H9 (cell line): ENCODE data around the gene ADGRD1. TPM values are rescaled to one million over a fixed set of nuclear protein-coding genes. Genes with fewer than 3 reads are reported as not detected.

Experiments used
- DNase-seq: peaks from one replicate; pipeline ENCODE4 v3.0.0-alpha.2; 2017
- H2AFZ ChIP-seq: one replicate; pipeline ENCODE4 v1.6.1; 2013; ENCODE audit warnings: mild to moderate bottlenecking, low read length, control low read depth, moderate library complexity
- H2AK5ac ChIP-seq: 2 replicates; pipeline ENCODE4 v1.6.1; 2013; ENCODE audit warnings: low read length, control low read depth, mixed read lengths; ENCODE audit not compliant: insufficient read length
- H2BK120ac ChIP-seq: one replicate; pipeline ENCODE4 v1.6.1; 2013; ENCODE audit warnings: low read depth, mild to moderate bottlenecking, low read length, control low read depth, inconsistent platforms; ENCODE audit not compliant: poor library complexity, severe bottlenecking
- H2BK12ac ChIP-seq: 2 replicates; pipeline ENCODE4 v1.6.1; 2013; ENCODE audit warnings: low read length, control low read depth, mixed read lengths, low read depth; ENCODE audit not compliant: insufficient read length
- H2BK15ac ChIP-seq: 2 replicates; pipeline ENCODE4 v1.6.1; 2013; ENCODE audit warnings: low read depth, low read length, control low read depth
- H2BK20ac ChIP-seq: one replicate; pipeline ENCODE4 v1.6.1; 2013; ENCODE audit warnings: low read depth, mild to moderate bottlenecking, low read length, control low read depth, inconsistent platforms; ENCODE audit not compliant: poor library complexity, severe bottlenecking
- H2BK5ac ChIP-seq: 2 replicates; pipeline ENCODE4 v1.6.1; 2013; ENCODE audit warnings: low read length, control low read depth, mixed read lengths; ENCODE audit not compliant: insufficient read length
- H3K14ac ChIP-seq: 2 replicates; pipeline ENCODE4 v1.6.1; 2013; ENCODE audit warnings: low read length, control low read depth; ENCODE audit not compliant: insufficient read depth
- H3K18ac ChIP-seq: 2 replicates; pipeline ENCODE4 v1.6.1; 2013; ENCODE audit warnings: low read depth, mild to moderate bottlenecking, mixed read lengths, low read length, control low read depth; ENCODE audit not compliant: insufficient read length
- H3K23ac ChIP-seq: 2 replicates; pipeline ENCODE4 v1.6.1; 2013; ENCODE audit warnings: low read length, control low read depth, mixed read lengths, low read depth; ENCODE audit not compliant: insufficient read length
- H3K23me2 ChIP-seq: 2 replicates; pipeline ENCODE4 v1.6.1; 2013; ENCODE audit warnings: low read depth, mild to moderate bottlenecking, mixed read lengths, low read length, control low read depth; ENCODE audit not compliant: insufficient read length, poor library complexity, severe bottlenecking
- H3K27ac ChIP-seq: 2 replicates; pipeline ENCODE4 v1.5.1; 2013; ENCODE audit warnings: low read length, control low read depth, mixed read lengths, low read depth; ENCODE audit not compliant: insufficient read length
- H3K27me3 ChIP-seq: 2 replicates; pipeline ENCODE4 v1.6.1; 2013; ENCODE audit warnings: low read length, control low read depth, inconsistent platforms; ENCODE audit not compliant: insufficient read depth
- H3K4ac ChIP-seq: 2 replicates; pipeline ENCODE4 v1.6.1; 2013; ENCODE audit warnings: low read depth, mild to moderate bottlenecking, control low read depth, inconsistent platforms, low read length, moderate library complexity
- H3K4me1 ChIP-seq: 2 replicates; pipeline ENCODE4 v1.6.1; 2013; ENCODE audit warnings: low read length, control low read depth, inconsistent platforms; ENCODE audit not compliant: insufficient read depth
- H3K4me2 ChIP-seq: 2 replicates; pipeline ENCODE4 v1.6.1; 2013; ENCODE audit warnings: low read length, control low read depth, mixed read lengths; ENCODE audit not compliant: insufficient read length, insufficient read depth
- H3K56ac ChIP-seq: 2 replicates; pipeline ENCODE4 v1.6.1; 2013; ENCODE audit warnings: low read depth, mild to moderate bottlenecking, mixed read lengths, low read length, control low read depth; ENCODE audit not compliant: insufficient read length
- H3K79me1 ChIP-seq: 2 replicates; pipeline ENCODE4 v1.6.1; 2013; ENCODE audit warnings: low read depth, mild to moderate bottlenecking, moderate library complexity, low read length, control low read depth, inconsistent platforms; ENCODE audit not compliant: insufficient read depth, poor library complexity, severe bottlenecking
- H3K79me2 ChIP-seq: 2 replicates; pipeline ENCODE4 v1.6.1; 2013; ENCODE audit warnings: low read length, control low read depth, inconsistent platforms; ENCODE audit not compliant: insufficient read depth
- H3K9ac ChIP-seq: 2 replicates; pipeline ENCODE4 v1.6.1; 2013; ENCODE audit warnings: low read length, control low read depth, mixed read lengths; ENCODE audit not compliant: insufficient read length; ENCODE audit errors: extremely low read depth
- H3K9me3 ChIP-seq: one replicate; pipeline ENCODE4 v1.6.1; 2013; ENCODE audit warnings: low read depth, low read length, inconsistent platforms; ENCODE audit not compliant: control insufficient read depth
- H3T11ph ChIP-seq: one replicate; pipeline ENCODE4 v1.6.1; 2013; ENCODE audit warnings: mild to moderate bottlenecking, low read length, control low read depth, inconsistent platforms
- H4K20me1 ChIP-seq: one replicate; pipeline ENCODE4 v1.6.1; 2013; ENCODE audit not compliant: control insufficient read depth, insufficient read length, insufficient read depth
- H4K5ac ChIP-seq: 2 replicates; pipeline ENCODE4 v1.6.1; 2013; ENCODE audit warnings: low read depth, mild to moderate bottlenecking, mixed read lengths, low read length, control low read depth; ENCODE audit not compliant: insufficient read length
- H4K8ac ChIP-seq: replicated peaks from 2 replicates; pipeline ENCODE4 v1.6.1; 2013; ENCODE audit warnings: low read length, control low read depth, mixed read lengths, low read depth; ENCODE audit not compliant: insufficient read length
- H4K91ac ChIP-seq: 2 replicates; pipeline ENCODE4 v1.6.1; 2013; ENCODE audit warnings: low read depth, mild to moderate bottlenecking, moderate library complexity, mixed read lengths, low read length, control low read depth; ENCODE audit not compliant: insufficient read length
- H3K27ac Mint-ChIP-seq, 3 experiments: 2 replicates in 2 of 3; 3 replicates in 1 of 3; pipeline ENCODE4 v1.8.0; 2020 to 2021; ENCODE audit warnings: mixed read lengths in 3 of 3, mild to moderate bottlenecking in 1 of 3, moderate library complexity in 1 of 3
- H3K27me3 Mint-ChIP-seq: 2 replicates; pipeline ENCODE4 v1.8.0; 2021; ENCODE audit warnings: low read depth, mild to moderate bottlenecking, moderate library complexity, mixed read lengths
- H3K36me3 Mint-ChIP-seq, 3 experiments: 2 replicates in 2 of 3; 3 replicates in 1 of 3; pipeline ENCODE4 v1.8.0; 2020 to 2021; ENCODE audit warnings: low read depth in 3 of 3, mixed read lengths in 3 of 3; ENCODE audit not compliant: insufficient read depth in 1 of 3
- H3K4me1 Mint-ChIP-seq, 2 experiments: 2 replicates each; pipeline ENCODE4 v1.8.0; 2020; ENCODE audit warnings: mixed read lengths in 2 of 2
- H3K4me3 Mint-ChIP-seq, 2 experiments: 2 replicates in 1 of 2; 3 replicates in 1 of 2; pipeline ENCODE4 v1.8.0; 2020 to 2021; ENCODE audit warnings: mild to moderate bottlenecking in 2 of 2, mixed read lengths in 2 of 2, moderate library complexity in 1 of 2
- H3K9me3 Mint-ChIP-seq, 2 experiments: 2 replicates in 1 of 2; 3 replicates in 1 of 2; pipeline ENCODE4 v1.8.0; 2020; ENCODE audit warnings: mild to moderate bottlenecking in 2 of 2, mixed read lengths in 2 of 2, moderate library complexity in 1 of 2
- CTCF ChIP-seq: fragments of 200-600 bp; sonication (generic); conservative IDR thresholded peaks from 3 replicates; pipeline ENCODE4 v1.8.0; 2021; ENCODE audit warnings: antibody characterized with exemption, mild to moderate bottlenecking
- WGBS: extraction: QIAGEN DNeasy Blood & Tissue Kit; methylation state at CpG from one replicate; pipeline ENCODE4 v1.1.7; 2013; ENCODE audit warnings: missing lambda C conversion rate, low lambda C conversion rate, mixed read lengths; ENCODE audit not compliant: insufficient read length; ENCODE audit errors: extremely low coverage; 5-methylcytosine and 5-hydroxymethylcytosine counted together
- total RNA-seq: library from RNA; stranded (reverse); gene quantifications from 2 replicates; pipeline ENCODE4 v1.2.1, GENCODE V29; 2021

Gene ADGRD1
- total RNA-seq, 1 experiment from 2014 or later: 0.52 TPM

GRCh38 chr12:131105736-131106348 is 152.1 kb downstream of the ADGRD1 start:
- Mint-ChIP-seq H3K4me3 (no peak overlapping the region), H3K27ac (peak overlapping the region in 1 of 3 experiments; percentile 14; a peak in 1 of 7 replicates), H3K27me3 (peaks cover 20% of the 10 kb centered on the region), H3K9me3 (no peaks in the 10 kb centered on the region), H3K4me1 (peaks cover 0 to 2% of the 10 kb centered on the region in 2 experiments; a peak in 2 of 4 replicates), H3K36me3 (no peaks in the 10 kb centered on the region; a peak in 1 of 7 replicates)
- no peak overlapping the region for H3K23ac ChIP-seq
- H3K27me3 ChIP-seq: no peaks in the 10 kb centered on the region
- WGBS: no CpG with 5 or more reads among the region's 27 CpGs
- H2BK120ac ChIP-seq: no peak overlapping the region
- no peak overlapping the region for H3K9ac ChIP-seq
- H4K91ac ChIP-seq: no peak overlapping the region
- no peak overlapping the region for H2BK15ac ChIP-seq
- H2AK5ac ChIP-seq: no peak overlapping the region
- H4K20me1 ChIP-seq: no peaks in the 10 kb centered on the region
- TF ChIP-seq CTCF: no peak
- no peaks in the 10 kb centered on the region for H3K9me3 ChIP-seq
- H3K27ac ChIP-seq: no peak overlapping the region
- no peak overlapping the region for H4K8ac ChIP-seq
- no peak overlapping the region for H2AFZ ChIP-seq
- H3K18ac ChIP-seq: no peak overlapping the region
- H3K4me2 ChIP-seq: no peak overlapping the region
- no peaks in the 10 kb centered on the region for H3K79me1 ChIP-seq
- H3K4me1 ChIP-seq: no peaks in the 10 kb centered on the region
- H3K23me2 ChIP-seq: no peaks in the 10 kb centered on the region
- no peak overlapping the region for H2BK12ac ChIP-seq
- H2BK5ac ChIP-seq: no peak overlapping the region
- H3K14ac ChIP-seq: no peak overlapping the region
- DNase-seq: peak; percentile 15
- H3K56ac ChIP-seq: no peak overlapping the region
- H3K4ac ChIP-seq: no peak overlapping the region
- H2BK20ac ChIP-seq: no peak overlapping the region
- H3T11ph ChIP-seq: no peak overlapping the region
- no peak overlapping the region for H4K5ac ChIP-seq
- H3K79me2 ChIP-seq: no peaks in the 10 kb centered on the region
